IPS-18a (cell line): ENCODE data around the gene NUAK1.

Experiments
- H3K27ac ChIP-seq: one replicate; pipeline ENCODE4 v1.5.1; 2013; ENCODE audit warnings: low read length
- H3K27me3 ChIP-seq: one replicate; pipeline ENCODE4 v1.6.1; 2013; ENCODE audit warnings: mild to moderate bottlenecking, low read length; ENCODE audit not compliant: control insufficient read depth, insufficient read depth
- H3K36me3 ChIP-seq: one replicate; pipeline ENCODE4 v1.6.1; 2013; ENCODE audit warnings: low read depth, low read length; ENCODE audit not compliant: control insufficient read depth
- H3K4me1 ChIP-seq: one replicate; pipeline ENCODE4 v1.6.1; 2013; ENCODE audit warnings: low read depth, low read length; ENCODE audit not compliant: control insufficient read depth
- H3K4me3 ChIP-seq: one replicate; pipeline ENCODE4 v1.5.1; 2013; ENCODE audit warnings: low read length
- H3K9ac ChIP-seq: one replicate; pipeline ENCODE4 v1.6.1; 2013; ENCODE audit warnings: mild to moderate bottlenecking, low read length, moderate library complexity
- H3K9me3 ChIP-seq: one replicate; pipeline ENCODE4 v1.6.1; 2013; ENCODE audit warnings: low read depth, low read length; ENCODE audit not compliant: control insufficient read depth

Gene NUAK1

DNA sequence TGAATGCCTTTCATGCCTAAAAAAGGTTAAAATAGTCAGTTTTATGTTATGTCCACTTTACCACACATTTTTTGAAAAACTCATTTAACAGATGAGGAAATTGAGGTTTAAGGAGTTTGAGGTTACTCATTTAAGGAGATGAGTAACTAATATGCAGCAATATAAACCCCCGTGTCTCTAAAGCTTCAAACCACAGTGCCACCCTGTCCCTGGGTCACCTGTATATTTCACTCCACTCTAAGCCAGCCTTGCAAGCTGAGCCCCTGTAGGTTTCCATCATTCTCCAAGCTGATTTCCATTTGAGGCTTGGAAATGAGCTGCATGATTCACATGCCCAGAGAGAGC is 64.4 kb downstream of the NUAK1 start:
- Histone ChIP-seq H3K4me1 (peaks cover 6% of the 10 kb centered on the region), H3K4me3 (no peak overlapping the region), H3K27ac (no peak overlapping the region), H3K36me3 (no peaks in the 10 kb centered on the region), H3K9me3 (no peaks in the 10 kb centered on the region), H3K27me3 (no peaks in the 10 kb centered on the region), H3K9ac (no peak overlapping the region)

DNA sequence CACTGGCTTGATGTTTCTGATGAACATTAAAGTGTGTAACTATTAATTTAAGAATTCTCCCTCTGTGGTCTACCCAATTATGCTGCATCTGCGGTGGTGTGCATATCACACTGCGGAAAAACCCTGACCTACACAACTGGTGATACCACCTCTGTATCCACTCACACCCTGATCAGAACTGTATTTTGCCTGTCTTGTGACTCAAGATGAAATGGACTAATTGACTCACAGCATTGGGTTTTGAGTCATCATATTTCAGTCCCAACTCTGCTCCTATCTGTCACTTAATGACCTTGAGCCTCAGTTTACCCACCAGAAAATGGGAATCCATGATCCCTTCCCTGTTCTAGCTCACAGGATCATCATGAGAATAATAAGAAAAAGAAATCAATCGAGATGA is 65.6 kb downstream of the NUAK1 start:
- H3K4me1 ChIP-seq: peaks cover 6% of the 10 kb centered on the region
- H3K9me3 ChIP-seq: no peaks in the 10 kb centered on the region
- no peak overlapping the region for H3K9ac ChIP-seq
- no peaks in the 10 kb centered on the region for H3K27me3 ChIP-seq
- H3K36me3 ChIP-seq: peaks cover 6% of the 10 kb centered on the region
- H3K4me3 ChIP-seq: no peak overlapping the region
- H3K27ac ChIP-seq: no peak overlapping the region

DNA sequence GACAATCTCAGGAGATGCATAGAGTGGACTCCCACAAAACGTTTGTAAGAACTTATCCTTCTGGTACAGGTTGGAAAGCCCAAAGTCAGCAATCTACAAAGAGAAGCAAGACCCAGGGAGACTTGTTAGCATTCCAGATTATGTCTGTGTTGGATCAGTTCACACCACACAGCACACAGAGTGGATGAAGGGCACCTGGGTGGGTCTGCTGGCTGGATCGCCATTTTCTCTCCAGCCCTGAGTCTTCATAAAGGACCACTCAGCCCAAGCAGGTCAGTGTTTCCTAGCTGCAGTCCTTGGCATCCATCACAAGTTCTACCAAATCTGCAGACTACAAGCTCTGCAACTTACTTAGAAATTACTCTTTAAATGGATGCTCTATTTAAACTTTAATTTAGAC is 66.0 kb downstream of the NUAK1 start:
- H3K9ac ChIP-seq: no peak overlapping the region
- no peak overlapping the region for H3K4me3 ChIP-seq
- H3K4me1 ChIP-seq: peaks cover 6% of the 10 kb centered on the region
- no peaks in the 10 kb centered on the region for H3K9me3 ChIP-seq
- no peaks in the 10 kb centered on the region for H3K27me3 ChIP-seq
- H3K27ac ChIP-seq: no peak overlapping the region
- H3K36me3 ChIP-seq: peaks cover 10% of the 10 kb centered on the region

DNA sequence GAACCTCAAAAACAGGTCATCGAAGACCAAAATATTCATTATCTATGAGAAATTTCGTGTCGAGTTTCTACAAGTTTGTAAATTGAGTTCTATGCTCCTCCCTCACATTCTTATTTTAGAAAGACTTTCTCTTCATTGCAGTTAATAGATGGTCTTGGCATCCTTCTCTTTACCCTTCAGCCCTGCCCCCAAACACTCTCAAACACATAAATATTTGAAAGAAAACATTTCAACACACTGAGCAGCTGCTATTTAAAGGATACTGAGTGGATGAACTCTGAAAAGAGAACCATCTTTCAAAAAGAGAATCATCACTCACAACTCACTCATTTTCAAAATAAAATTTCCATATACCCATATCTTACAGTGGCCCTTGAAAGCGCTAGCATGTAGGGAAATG is 67.1 kb downstream of the NUAK1 start:
- no peaks in the 10 kb centered on the region for H3K27me3 ChIP-seq
- H3K9ac ChIP-seq: no peak overlapping the region
- H3K4me1 ChIP-seq: peaks cover 6% of the 10 kb centered on the region
- no peaks in the 10 kb centered on the region for H3K9me3 ChIP-seq
- peaks cover 11% of the 10 kb centered on the region for H3K36me3 ChIP-seq
- H3K27ac ChIP-seq: no peak overlapping the region
- H3K4me3 ChIP-seq: no peak overlapping the region

DNA sequence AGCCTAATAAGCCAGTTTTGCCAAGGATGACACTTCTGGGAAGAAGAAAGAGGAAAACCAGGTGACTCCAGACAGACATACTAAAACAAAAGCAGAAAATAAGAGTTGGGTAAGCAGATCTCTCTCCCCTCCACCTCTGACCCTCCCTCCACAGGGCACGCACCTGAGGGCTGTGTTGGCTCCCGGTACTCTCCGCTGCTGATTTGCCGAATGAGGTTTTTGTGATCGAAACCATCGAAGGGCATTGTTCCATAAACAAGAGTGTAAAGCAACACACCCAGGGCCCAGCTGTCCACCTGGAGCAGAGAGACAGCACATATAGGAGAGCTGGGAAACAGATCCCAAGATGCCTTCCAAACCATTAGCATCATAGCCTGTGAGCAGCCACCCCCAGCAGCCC is 68.1 kb downstream of the NUAK1 start:
- H3K27me3 ChIP-seq: no peaks in the 10 kb centered on the region
- H3K27ac ChIP-seq: no peak overlapping the region
- H3K9me3 ChIP-seq: no peaks in the 10 kb centered on the region
- H3K4me3 ChIP-seq: no peak overlapping the region
- H3K9ac ChIP-seq: no peak overlapping the region
- peaks cover 6% of the 10 kb centered on the region for H3K4me1 ChIP-seq
- peaks cover 18% of the 10 kb centered on the region for H3K36me3 ChIP-seq

DNA sequence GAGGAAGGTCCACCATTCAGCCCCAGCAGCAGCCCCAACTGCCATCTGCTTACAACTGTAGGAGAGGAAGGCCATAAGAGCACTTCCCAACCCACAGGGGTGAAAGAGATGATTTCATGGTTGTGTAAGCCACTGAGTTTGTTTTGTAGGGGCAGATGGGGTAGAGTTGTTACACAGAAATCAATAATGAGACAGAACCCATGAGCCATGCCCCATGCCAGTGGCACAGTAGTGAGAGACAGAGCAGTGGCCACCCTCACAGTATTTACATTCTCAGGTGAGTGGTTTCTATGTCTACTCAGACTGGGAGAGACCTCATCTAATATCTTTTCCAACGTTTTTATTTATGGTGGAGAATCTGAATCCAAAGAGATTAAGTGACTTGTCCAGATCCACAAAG is 68.6 kb downstream of the NUAK1 start:
- H3K9me3 ChIP-seq: no peaks in the 10 kb centered on the region
- H3K4me3 ChIP-seq: no peak overlapping the region
- no peaks in the 10 kb centered on the region for H3K27me3 ChIP-seq
- peaks cover 6% of the 10 kb centered on the region for H3K4me1 ChIP-seq
- no peak overlapping the region for H3K27ac ChIP-seq
- H3K9ac ChIP-seq: no peak overlapping the region
- peaks cover 18% of the 10 kb centered on the region for H3K36me3 ChIP-seq

DNA sequence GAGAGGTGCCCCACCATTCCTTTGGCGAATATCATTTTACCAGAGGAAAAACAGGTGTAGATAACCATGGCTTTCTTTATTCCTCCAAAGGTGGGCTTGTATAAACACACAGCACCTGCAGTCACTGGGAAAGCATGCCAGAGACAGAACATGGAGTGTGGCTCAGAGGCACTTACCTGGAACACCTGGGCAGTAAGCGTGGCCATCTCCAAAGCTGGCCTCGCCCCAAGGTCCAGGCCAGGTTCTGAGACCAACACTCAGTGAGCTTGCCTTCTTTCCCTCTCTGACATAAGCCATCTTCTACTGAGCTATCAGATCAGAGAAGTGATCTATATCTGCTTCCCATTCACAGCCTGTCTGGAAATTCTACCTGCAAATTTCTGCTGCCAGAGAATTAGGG is 70.5 kb downstream of the NUAK1 start:
- no peak overlapping the region for H3K9ac ChIP-seq
- H3K9me3 ChIP-seq: no peaks in the 10 kb centered on the region
- no peak overlapping the region for H3K27ac ChIP-seq
- no peak overlapping the region for H3K4me3 ChIP-seq
- peaks cover 18% of the 10 kb centered on the region for H3K36me3 ChIP-seq
- H3K4me1 ChIP-seq: no peaks in the 10 kb centered on the region
- H3K27me3 ChIP-seq: no peaks in the 10 kb centered on the region

DNA sequence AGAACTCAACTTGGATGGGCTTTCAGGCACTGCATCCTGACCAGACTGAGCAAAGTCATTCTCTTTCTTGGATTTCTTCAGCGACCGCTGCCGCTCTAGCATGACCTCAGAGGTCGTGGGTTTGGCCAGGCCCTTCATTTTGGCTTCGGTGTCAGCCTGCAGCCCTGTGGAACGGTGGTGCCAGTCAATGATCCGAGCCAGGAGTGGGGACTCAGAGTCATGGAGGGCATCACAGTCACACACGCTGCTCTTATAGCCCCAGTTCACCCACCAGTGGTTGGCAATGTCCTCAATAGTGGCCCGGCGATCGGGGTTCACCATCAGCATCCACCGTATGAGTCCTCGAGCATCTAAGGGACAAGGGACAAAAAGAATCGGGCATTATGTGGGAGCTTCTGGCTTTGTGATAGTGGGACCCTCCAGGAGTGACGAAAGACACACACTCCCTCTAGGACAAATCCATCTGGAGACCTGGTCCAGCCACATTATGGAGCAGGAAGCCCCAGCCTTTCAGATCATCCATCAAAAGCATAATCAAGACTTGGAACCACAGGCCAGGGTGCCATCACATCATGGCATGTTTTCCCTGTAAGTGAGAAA is 71.0 kb downstream of the NUAK1 start:
- peaks cover 18% of the 10 kb centered on the region for H3K36me3 ChIP-seq
- no peaks in the 10 kb centered on the region for H3K27me3 ChIP-seq
- H3K9me3 ChIP-seq: no peaks in the 10 kb centered on the region
- H3K4me3 ChIP-seq: no peak overlapping the region
- H3K27ac ChIP-seq: no peak overlapping the region
- no peaks in the 10 kb centered on the region for H3K4me1 ChIP-seq
- no peak overlapping the region for H3K9ac ChIP-seq

DNA sequence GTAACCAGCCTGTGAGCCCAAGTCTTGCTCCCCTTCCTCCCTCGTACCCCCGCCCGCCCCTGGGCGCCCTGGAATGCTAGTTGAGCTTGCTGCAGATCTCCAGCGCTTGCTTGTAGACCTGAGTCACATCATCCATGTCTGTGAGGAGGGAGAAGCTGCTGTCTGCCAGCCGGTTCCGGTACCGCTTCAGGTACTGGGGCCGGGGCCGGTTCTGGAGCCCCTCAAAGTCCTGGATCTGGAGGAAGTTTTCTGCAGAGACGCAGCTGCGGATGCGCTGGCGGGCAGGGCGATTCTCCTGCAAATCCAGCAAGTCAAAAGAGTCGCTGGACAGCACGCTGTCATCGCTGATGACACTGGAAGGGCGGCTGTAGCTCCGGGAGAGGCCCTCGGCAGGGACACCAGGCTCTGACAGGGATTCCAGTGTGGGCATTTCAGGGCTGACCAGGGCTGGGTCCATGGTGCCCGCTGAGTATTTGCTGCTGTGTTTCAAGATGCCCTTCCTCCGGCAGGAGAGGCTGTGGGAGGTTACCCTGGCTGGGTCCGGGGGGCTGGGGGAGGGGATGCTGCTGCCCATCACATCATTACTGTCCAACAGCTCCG is 71.9 kb downstream of the NUAK1 start:
- Histone ChIP-seq H3K4me1 (no peaks in the 10 kb centered on the region), H3K27ac (no peak overlapping the region), H3K9me3 (no peaks in the 10 kb centered on the region), H3K9ac (no peak overlapping the region), H3K36me3 (peaks cover 18% of the 10 kb centered on the region), H3K27me3 (no peaks in the 10 kb centered on the region), H3K4me3 (no peak overlapping the region)

DNA sequence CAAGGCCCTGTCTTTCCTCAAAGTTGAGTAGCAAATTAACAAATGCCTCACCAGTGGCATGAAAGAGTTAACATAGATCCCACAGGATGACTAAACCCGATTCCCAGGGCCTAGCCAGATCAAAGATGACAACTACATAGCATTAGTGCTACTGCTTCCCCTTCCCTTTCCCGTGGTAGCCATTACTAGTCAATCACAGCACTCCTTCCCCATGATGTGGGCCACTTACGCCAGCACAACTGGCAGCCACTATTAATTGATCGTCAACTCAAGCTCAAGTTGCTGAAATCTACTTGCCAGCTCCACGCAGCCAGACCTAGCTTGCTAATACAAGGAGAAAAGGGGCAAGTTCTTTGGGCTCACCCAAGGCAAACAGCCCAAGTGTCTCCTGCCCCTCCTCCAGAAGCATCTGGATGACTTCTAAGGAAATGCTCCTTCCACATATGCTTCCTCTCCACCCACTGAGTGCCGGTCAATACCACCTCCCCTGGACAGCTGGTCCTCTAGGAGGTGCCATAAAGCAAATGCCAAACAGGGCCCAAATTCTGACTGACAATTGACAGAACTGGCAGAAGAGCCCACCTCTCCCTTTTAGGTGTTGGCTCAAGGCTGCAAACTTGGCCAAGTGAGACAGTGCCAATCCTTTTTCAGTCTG is 72.6 kb downstream of the NUAK1 start:
- Histone ChIP-seq H3K9ac (no peak overlapping the region), H3K36me3 (peaks cover 18% of the 10 kb centered on the region)

DNA sequence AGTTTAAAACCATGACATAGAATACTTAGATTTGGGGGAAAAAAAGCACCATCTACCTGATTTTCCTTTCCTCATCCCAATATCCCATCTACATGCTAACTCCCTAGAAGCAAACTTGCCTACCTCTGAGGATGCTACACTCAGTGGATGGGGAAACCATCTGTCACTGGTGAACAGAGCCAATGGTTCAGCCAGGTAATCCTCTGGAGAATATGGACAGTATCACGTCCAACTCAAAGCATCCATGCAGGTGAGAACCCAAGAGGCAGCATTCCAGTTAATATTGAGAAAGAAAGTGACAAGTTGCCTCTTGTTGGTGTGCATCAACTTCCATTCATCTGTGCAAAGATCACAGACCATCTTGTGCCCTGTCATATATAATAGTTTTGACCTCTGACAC is 73.2 kb downstream of the NUAK1 start:
- no peak overlapping the region for H3K27ac ChIP-seq
- no peaks in the 10 kb centered on the region for H3K4me1 ChIP-seq
- no peak overlapping the region for H3K4me3 ChIP-seq
- H3K9ac ChIP-seq: no peak overlapping the region
- H3K9me3 ChIP-seq: no peaks in the 10 kb centered on the region
- peaks cover 18% of the 10 kb centered on the region for H3K36me3 ChIP-seq
- no peaks in the 10 kb centered on the region for H3K27me3 ChIP-seq

More for the DNA sequence above, 72.6 kb downstream of the NUAK1 start:
- no peaks in the 10 kb centered on the region for H3K27me3 ChIP-seq
- no peak overlapping the region for H3K27ac ChIP-seq
- H3K4me1 ChIP-seq: no peaks in the 10 kb centered on the region
- H3K4me3 ChIP-seq: no peak overlapping the region
- H3K9me3 ChIP-seq: no peaks in the 10 kb centered on the region

DNA sequence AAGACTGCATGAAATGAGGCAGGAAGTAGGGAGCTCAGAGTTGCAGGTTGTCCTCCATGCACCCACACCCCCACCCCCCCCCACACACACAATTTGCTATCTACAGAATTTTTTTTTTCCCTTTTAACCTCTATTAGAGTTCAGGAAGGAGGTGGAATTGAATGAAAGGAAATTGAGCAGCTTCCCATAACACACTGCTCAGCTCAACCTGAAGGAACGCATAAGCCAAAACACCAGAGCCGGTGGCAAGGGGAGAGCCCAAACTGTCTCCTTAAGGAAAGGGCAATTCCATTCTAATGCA is 74.1 kb downstream of the NUAK1 start:
- Histone ChIP-seq H3K36me3 (peaks cover 18% of the 10 kb centered on the region), H3K4me3 (no peak overlapping the region), H3K9me3 (no peaks in the 10 kb centered on the region), H3K27me3 (no peaks in the 10 kb centered on the region), H3K9ac (no peak overlapping the region), H3K4me1 (no peaks in the 10 kb centered on the region), H3K27ac (no peak overlapping the region)
